Germinal center (tissue), 1 donor: ENCODE results near the gene LRRC36.
A peak's percentile ranks its signal among the peaks of the same experiment; 100 is the strongest.

ENCODE experiments used
- DNase-seq: peaks from one replicate; pipeline ENCODE4 v3.0.0; 2012; ENCODE audit warnings: mixed read lengths, low spot score

LRRC36 gene

GRCh38 chr16:67390816-67391423 is 64.3 kb downstream of the LRRC36 start:
- no peak for DNase-seq

- DNase-seq, result no peak
Measured at GRCh38 chr16:67391424-67392300, 65.0 kb downstream of the LRRC36 start.

GRCh38 chr16:67392301-67393059 is 65.9 kb downstream of the LRRC36 start:
- no peak for DNase-seq

GRCh38 chr16:67393111-67393787 is 66.6 kb downstream of the LRRC36 start, which contains the start of gene TPPP3:
TSS of gene TPPP3 (minus strand) at chr16:67393498. CDS start at chr16:67391111, 2,387 bp downstream.
- peak; percentile 34 for DNase-seq

GRCh38 chr16:67393788-67394154 is 67.2 kb downstream of the LRRC36 start:
- no peak for DNase-seq

GRCh38 chr16:67394155-67395104 is 67.8 kb downstream of the LRRC36 start:
- DNase-seq, result no peak

GRCh38 chr16:67395105-67395457 is 68.5 kb downstream of the LRRC36 start:
- DNase-seq, result no peak

- DNase-seq, result no peak
Measured at GRCh38 chr16:67395458-67396158, 69.0 kb downstream of the LRRC36 start.

- no peak for DNase-seq
Measured at GRCh38 chr16:67396159-67397035, 69.8 kb downstream of the LRRC36 start.

- no peak for DNase-seq
Measured at GRCh38 chr16:67397036-67397801, 70.6 kb downstream of the LRRC36 start.

GRCh38 chr16:67397812-67398545 is 71.4 kb downstream of the LRRC36 start:
- DNase-seq, result no peak

GRCh38 chr16:67398546-67399217 is 72.1 kb downstream of the LRRC36 start:
- no peak for DNase-seq

GRCh38 chr16:67399218-67399733 is 72.7 kb downstream of the LRRC36 start:
- DNase-seq, result peak; percentile 79

GRCh38 chr16:67399749-67400704 is 73.4 kb downstream of the LRRC36 start:
- no peak for DNase-seq

GRCh38 chr16:67400901-67401300 is 74.3 kb downstream of the LRRC36 start:
- no peak for DNase-seq
